PC-3 (cell line): Measurements from ENCODE around the gene CXADR. TPM values are rescaled to one million over a fixed set of nuclear protein-coding genes. Genes with fewer than 3 reads are reported as not detected.

Experiments
- ATAC-seq: fragments of 200-7000 bp; cut with Tn5 transposase; 2 replicates; pipeline ENCODE4 v1.9.1; 2020; ENCODE audit warnings: mild to moderate bottlenecking, moderate library complexity
- BruUV-seq: library from RNA; stranded (reverse); fragments of 400-500 nt; replicated peaks from 2 replicates; lab custom pipeline; 2021; lab: Mats Ljungman, UMichigan
- CTCF ChIA-PET: fragments of 300-600 bp; sonication (Branson Sonifier 250); formaldehyde crosslinking; loops from one replicate; lab custom pipeline; 2022; ENCODE audit warnings: antibody characterized with exemption; lab: Charles Lee
- POLR2A ChIA-PET: fragments of 300-600 bp; sonication (Branson Sonifier 250); formaldehyde crosslinking; loops from one replicate; lab custom pipeline; 2022; ENCODE audit warnings: antibody characterized with exemption; ENCODE audit not compliant: unreplicated experiment; lab: Charles Lee
- DNase-seq: peaks from one replicate; pipeline ENCODE4 v3.0.0-alpha.2; 2015
- H2AFZ ChIP-seq: fragments of 300-600 bp; sonication (generic); 2 replicates; pipeline ENCODE4 v1.6.0; 2016; ENCODE audit warnings: antibody characterized with exemption, low read length
- H3F3A ChIP-seq: fragments of 300-600 bp; sonication (generic); one replicate; pipeline ENCODE4 v1.6.0; 2017; ENCODE audit warnings: antibody characterized with exemption, low read length, control low read depth, mild to moderate bottlenecking; ENCODE audit not compliant: unreplicated experiment
- H3K27ac ChIP-seq: fragments of 300-600 bp; sonication (generic); 2 replicates; pipeline ENCODE4 v1.5.1; 2016; ENCODE audit warnings: mild to moderate bottlenecking, low read length
- H3K27me3 ChIP-seq: fragments of 300-600 bp; sonication (generic); 2 replicates; pipeline ENCODE4 v1.6.1; 2016; ENCODE audit warnings: low read length, mixed read lengths
- H3K36me3 ChIP-seq: fragments of 300-600 bp; sonication (generic); 2 replicates; pipeline ENCODE4 v1.6.1; 2016; ENCODE audit warnings: low read depth, mixed run types, low read length, mixed read lengths
- H3K4me1 ChIP-seq: fragments of 300-600 bp; sonication (generic); 2 replicates; pipeline ENCODE4 v1.5.1; 2016; ENCODE audit warnings: low read length; ENCODE audit not compliant: insufficient read depth
- H3K4me2 ChIP-seq: fragments of 300-600 bp; sonication (generic); 2 replicates; pipeline ENCODE4 v1.6.0; 2016; ENCODE audit warnings: low read length
- H3K4me3 ChIP-seq: fragments of 300-600 bp; sonication (generic); 2 replicates; pipeline ENCODE4 v1.5.1; 2016; ENCODE audit warnings: mild to moderate bottlenecking, low read length, mixed read lengths
- H3K79me2 ChIP-seq: fragments of 300-600 bp; sonication (generic); 2 replicates; pipeline ENCODE4 v1.6.1; 2017; ENCODE audit warnings: low read length, mixed read lengths
- H3K9ac ChIP-seq: fragments of 300-600 bp; sonication (generic); 2 replicates; pipeline ENCODE4 v1.6.0; 2016; ENCODE audit warnings: mild to moderate bottlenecking, low read length
- H3K9me2 ChIP-seq: fragments of 300-600 bp; sonication (generic); replicated peaks from 2 replicates; pipeline ENCODE4 v1.6.1; 2016; ENCODE audit warnings: mixed run types, low read length, mixed read lengths
- H3K9me3 ChIP-seq: fragments of 300-600 bp; sonication (generic); 2 replicates; pipeline ENCODE4 v1.6.1; 2016; ENCODE audit warnings: low read length, mixed read lengths
- H4K20me1 ChIP-seq: fragments of 300-600 bp; sonication (generic); 2 replicates; pipeline ENCODE4 v1.6.1; 2016; ENCODE audit warnings: low read length, mixed read lengths
- CTCF ChIP-seq: fragments of 300-600 bp; sonication (generic); conservative IDR thresholded peaks from 2 replicates; pipeline ENCODE4 v1.5.1; 2017; ENCODE audit warnings: antibody characterized with exemption, low read depth, mild to moderate bottlenecking, low read length
- EZH2 ChIP-seq: fragments of 300-600 bp; sonication (generic); IDR thresholded peaks from one replicate; pipeline ENCODE4 v1.6.1; 2017; ENCODE audit warnings: antibody characterized with exemption, mild to moderate bottlenecking, low read length; ENCODE audit not compliant: unreplicated experiment
- EZH2phosphoT487 ChIP-seq: fragments of 300-600 bp; sonication (generic); IDR thresholded peaks from 2 replicates; pipeline ENCODE4 v1.6.1; 2018; ENCODE audit warnings: mild to moderate bottlenecking, antibody characterized with exemption, low read length, borderline replicate concordance
- intact Hi-C: fragments of 100-400 bp; cut with micrococcal nuclease; formaldehyde crosslinking; loops from 2 replicates; pipeline ENCODE4 v1.9.0; 2023
- total RNA-seq: library from RNA; depleted of rRNA; stranded (reverse); fragments of >200 nt; gene quantifications from 2 replicates; pipeline ENCODE4 v1.2.3, GENCODE V29; 2014

Gene CXADR
- total RNA-seq, 1 experiment from 2014 or later: 11.2 TPM

- no peak for TF ChIP-seq EZH2phosphoT487
- TF ChIP-seq EZH2: no peak
- no peak for TF ChIP-seq CTCF
- Histone ChIP-seq H3K79me2 (no peaks in the 10 kb centered on the region), H3K4me1 (no peaks in the 10 kb centered on the region), H3K9ac (no peak overlapping the region), H3F3A (no peaks in the 10 kb centered on the region), H3K36me3 (no peaks in the 10 kb centered on the region), H3K4me3 (no peak overlapping the region), H3K27me3 (no peaks in the 10 kb centered on the region), H3K9me3 (no peaks in the 10 kb centered on the region), H3K4me2 (no peak overlapping the region), H2AFZ (no peak overlapping the region), H4K20me1 (no peaks in the 10 kb centered on the region), H3K27ac (no peak overlapping the region), H3K9me2 (no peaks in the 10 kb centered on the region)
- DNase-seq (no peak), ATAC-seq (no peak)
- no TSS peak for BruUV-seq
- ChIA-PET CTCF (no interaction called here), POLR2A (no interaction called here)
- intact Hi-C loops: no loop called here
Measured at GRCh38 chr21:17590430-17590829, 77.6 kb downstream of the CXADR start.

- no peaks in the 10 kb centered on the region for H3K36me3 ChIP-seq
- no TSS peak for BruUV-seq
- H3K79me2 ChIP-seq: no peaks in the 10 kb centered on the region
Measured at GRCh38 chr21:17597680-17598079, 84.8 kb downstream of the CXADR start.

GRCh38 chr21:17598437-17598836 is 85.6 kb downstream of the CXADR start:
- no peaks in the 10 kb centered on the region for H3K36me3 ChIP-seq
- no peaks in the 10 kb centered on the region for H3K9me3 ChIP-seq
- no peaks in the 10 kb centered on the region for H3K9me2 ChIP-seq
- H3F3A ChIP-seq: no peaks in the 10 kb centered on the region
- BruUV-seq: no TSS peak
- intact Hi-C loops: no loop called here
- H3K4me1 ChIP-seq: peaks cover 5% of the 10 kb centered on the region
- H3K9ac ChIP-seq: no peak overlapping the region
- H3K4me3 ChIP-seq: no peak overlapping the region
- ChIA-PET POLR2A (no interaction called here), CTCF (no interaction called here)
- TF ChIP-seq EZH2: no peak
- no peak for TF ChIP-seq CTCF
- TF ChIP-seq EZH2phosphoT487: no peak
- no peak for ATAC-seq
- no peak overlapping the region for H3K4me2 ChIP-seq
- H4K20me1 ChIP-seq: no peaks in the 10 kb centered on the region
- H3K27ac ChIP-seq: no peak overlapping the region
- no peak overlapping the region for H2AFZ ChIP-seq
- H3K27me3 ChIP-seq: no peaks in the 10 kb centered on the region
- no peaks in the 10 kb centered on the region for H3K79me2 ChIP-seq
- DNase-seq: no peak

More at GRCh38 chr21:17597680-17598079, 84.8 kb downstream of the CXADR start:
- H2AFZ ChIP-seq: no peak overlapping the region
- ATAC-seq (no peak), DNase-seq (no peak)
- no peaks in the 10 kb centered on the region; the same call in 1 of the 2 replicates for H3K4me1 ChIP-seq
- no peak for TF ChIP-seq EZH2
- no peak for TF ChIP-seq CTCF
- H3K9me2 ChIP-seq: no peaks in the 10 kb centered on the region
- ChIA-PET POLR2A (no interaction called here), CTCF (no interaction called here)
- H3K9me3 ChIP-seq: no peaks in the 10 kb centered on the region
- no peak overlapping the region for H3K4me3 ChIP-seq
- H4K20me1 ChIP-seq: no peaks in the 10 kb centered on the region
- intact Hi-C loops: no loop called here
- H3K27me3 ChIP-seq: no peaks in the 10 kb centered on the region
- H3K9ac ChIP-seq: no peak overlapping the region
- no peaks in the 10 kb centered on the region for H3F3A ChIP-seq
- H3K27ac ChIP-seq: no peak overlapping the region
- H3K4me2 ChIP-seq: no peak overlapping the region
